ENCODE results near the gene ETV5.
A peak's percentile ranks its signal among the peaks of the same experiment; 100 is the strongest.

Gene ETV5

GRCh38 chr3:186121278-186121677, 12.4 kb upstream of the ETV5 start:
- H3K9me3 ChIP-seq (replicated peaks in 1 of 11) = peaks cover 0 to 12% (median 0%) of the 10 kb centered on the region in 11 experiments; a peak in 1 of 22 replicates
- no peaks in the 10 kb centered on the region for H3K27me3 ChIP-seq
- no peaks in the 10 kb centered on the region for H4K20me1 ChIP-seq
- H3K36me3 ChIP-seq = no peaks in the 10 kb centered on the region
- H3K9ac ChIP-seq = no peak overlapping the region
- H3K4me2 ChIP-seq = no peak overlapping the region
- no peak for TF ChIP-seq Cebpa-rat (IDR thresholded peaks at IDR 0.05)
- no peak overlapping the region for H3K27ac ChIP-seq
- peaks cover 1 to 29% (median 9%) of the 10 kb centered on the region in 10 experiments; a peak in 16 of 20 replicates for H3K4me1 ChIP-seq
- H3K4me3 ChIP-seq = no peak overlapping the region

GRCh38 chr3:186119499-186119898, 10.6 kb upstream of the ETV5 start:
- H3K4me2 ChIP-seq = peak overlapping the region in 4 of 11 experiments; percentile 23 to 48 (median 42); a peak in 5 of 22 replicates
- H3K27ac ChIP-seq = no peak overlapping the region
- no peak for TF ChIP-seq Cebpa-rat (IDR thresholded peaks at IDR 0.05)
- H3K4me3 ChIP-seq = no peak overlapping the region
- no peak overlapping the region for H3K9ac ChIP-seq
- H3K9me3 ChIP-seq (replicated peaks in 1 of 11) = peaks cover 0 to 12% (median 0%) of the 10 kb centered on the region in 11 experiments; a peak in 1 of 22 replicates
- H3K27me3 ChIP-seq = no peaks in the 10 kb centered on the region
- peaks cover 8 to 45% (median 25%) of the 10 kb centered on the region in 10 experiments; a peak in 18 of 20 replicates for H3K4me1 ChIP-seq
- no peaks in the 10 kb centered on the region for H4K20me1 ChIP-seq
- H3K36me3 ChIP-seq = no peaks in the 10 kb centered on the region

GRCh38 chr3:186118692-186119091, 9.8 kb upstream of the ETV5 start:
- H3K4me2 ChIP-seq = peak overlapping the region in 4 of 11 experiments; percentile 19 to 48 (median 42); a peak in 10 of 22 replicates
- no peak overlapping the region for H3K4me3 ChIP-seq
- H3K4me1 ChIP-seq = peaks cover 8 to 50% (median 33%) of the 10 kb centered on the region in 10 experiments; a peak in 18 of 20 replicates
- H4K20me1 ChIP-seq = no peaks in the 10 kb centered on the region
- no peak overlapping the region for H3K27ac ChIP-seq
- H3K9ac ChIP-seq = no peak overlapping the region
- H3K36me3 ChIP-seq = no peaks in the 10 kb centered on the region
- H3K9me3 ChIP-seq (replicated peaks in 1 of 11) = peaks cover 0 to 12% (median 0%) of the 10 kb centered on the region in 11 experiments; a peak in 1 of 22 replicates
- no peak for TF ChIP-seq Cebpa-rat (IDR thresholded peaks at IDR 0.05)
- H3K27me3 ChIP-seq = no peaks in the 10 kb centered on the region

- H3K9ac ChIP-seq = no peak overlapping the region
- peaks cover 11 to 60% (median 43%) of the 10 kb centered on the region in 10 experiments for H3K4me1 ChIP-seq
- no peak for TF ChIP-seq Cebpa-rat (IDR thresholded peaks at IDR 0.05)
- H3K36me3 ChIP-seq = no peaks in the 10 kb centered on the region
- H3K27me3 ChIP-seq = no peaks in the 10 kb centered on the region
- peaks cover 0 to 12% (median 0%) of the 10 kb centered on the region in 11 experiments; a peak in 1 of 22 replicates for H3K9me3 ChIP-seq (replicated peaks in 1 of 11)
- no peak overlapping the region for H3K27ac ChIP-seq
- no peak overlapping the region for H3K4me3 ChIP-seq
- no peaks in the 10 kb centered on the region for H4K20me1 ChIP-seq
- H3K4me2 ChIP-seq = peak overlapping the region in 2 of 11 experiments; percentile 42 to 43; a peak in 1 of 22 replicates
These were observed 8.7 kb upstream of the ETV5 start for GRCh38 chr3:186117521-186118134.

GRCh38 chr3:186115239-186115996, 6.5 kb upstream of the ETV5 start:
- TF ChIP-seq Cebpa-rat (IDR thresholded peaks at IDR 0.05) = no peak
- peak overlapping the region in 10 of 11 experiments; percentile 9 to 85 (median 36); a peak in 17 of 22 replicates for H3K4me2 ChIP-seq
- H3K9me3 ChIP-seq (replicated peaks in 1 of 11) = peaks cover 0 to 12% (median 0%) of the 10 kb centered on the region in 11 experiments; a peak in 1 of 22 replicates
- peak overlapping the region in 2 of 11 experiments; percentile 1 to 13; a peak in 1 of 22 replicates for H3K9ac ChIP-seq
- H3K27ac ChIP-seq = peak overlapping the region in 3 of 11 experiments; percentile 44 to 66 (median 52); a peak in 6 of 22 replicates
- no peaks in the 10 kb centered on the region for H4K20me1 ChIP-seq
- H3K4me3 ChIP-seq = no peak overlapping the region
- H3K27me3 ChIP-seq = no peaks in the 10 kb centered on the region
- no peaks in the 10 kb centered on the region for H3K36me3 ChIP-seq
- H3K4me1 ChIP-seq = peaks cover 33 to 75% (median 65%) of the 10 kb centered on the region in 10 experiments

GRCh38 chr3:186110975-186111974, 2.4 kb upstream of the ETV5 start:
- H3K27ac ChIP-seq = peak overlapping the region; percentile 67 to 90 (median 82); a peak in 19 of 22 replicates
- H3K4me3 ChIP-seq = peak overlapping the region in 6 of 10 experiments; percentile 60 to 92 (median 78); a peak in 5 of 20 replicates
- H4K20me1 ChIP-seq = peaks cover 0 to 25% (median 4%) of the 10 kb centered on the region in 11 experiments; a peak in 9 of 22 replicates
- 0 out of 22 replicates have a peak, but pooled peaks cover 0 to 1% (median 0%) of the 10 kb centered on the region in 11 experiments for H3K9me3 ChIP-seq (replicated peaks in 1 of 11)
- no peak for TF ChIP-seq Cebpa-rat (IDR thresholded peaks at IDR 0.05)
- H3K27me3 ChIP-seq = no peaks in the 10 kb centered on the region
- H3K4me2 ChIP-seq = peak overlapping the region; percentile 85 to 97 (median 90)
- H3K4me1 ChIP-seq = peaks cover 45 to 77% (median 71%) of the 10 kb centered on the region in 10 experiments
- peak overlapping the region; percentile 68 to 86 (median 81); a peak in 17 of 22 replicates for H3K9ac ChIP-seq
- no peaks in the 10 kb centered on the region for H3K36me3 ChIP-seq

GRCh38 chr3:186109897-186110803, 1.3 kb upstream of the ETV5 start:
- Histone ChIP-seq H3K9me3 (replicated peaks in 1 of 11) (no peaks in the 10 kb centered on the region), H3K27me3 (no peaks in the 10 kb centered on the region), H3K4me1 (peaks cover 56 to 77% (median 73%) of the 10 kb centered on the region in 10 experiments), H4K20me1 (peaks cover 0 to 37% (median 4%) of the 10 kb centered on the region in 11 experiments; a peak in 9 of 22 replicates), H3K4me2 (peak overlapping the region; percentile 85 to 97 (median 90)), H3K36me3 (peaks cover 0 to 4% (median 2%) of the 10 kb centered on the region in 11 experiments; a peak in 9 of 22 replicates), H3K9ac (peak overlapping the region; percentile 68 to 86 (median 81)), H3K4me3 (peak overlapping the region; percentile 40 to 92 (median 70)), H3K27ac (peak overlapping the region; percentile 67 to 90 (median 82))
- TF ChIP-seq Cebpa-rat (IDR thresholded peaks at IDR 0.05) = no peak

Measured in BLaER1 treated with 17β-estradiol and CSF1 and Interleukin-3, amounts not matched to agents 10 nM and 100 nM (cell line).